Upper lobe of right lung (tissue), 1 donor: ENCODE measurements around the gene SLC25A18. TPM values are rescaled to one million over a fixed set of nuclear protein-coding genes. Genes with fewer than 3 reads are reported as not detected.

ENCODE experiments used
- ATAC-seq: fragments of 200-7000 bp; cut with Tn5 transposase; one replicate; pipeline ENCODE4 v1.9.1; 2020; ENCODE audit warnings: mild to moderate bottlenecking, moderate library complexity
- DNase-seq: peaks from one replicate; pipeline ENCODE4 v3.0.0-alpha.2; 2020
- H3K27ac ChIP-seq: fragments of 200-600 bp; one replicate; pipeline ENCODE4 v1.8.0; 2022
- H3K27me3 ChIP-seq: fragments of 200-600 bp; one replicate; pipeline ENCODE4 v1.8.0; 2022; ENCODE audit warnings: mild to moderate bottlenecking
- H3K36me3 ChIP-seq: fragments of 200-600 bp; one replicate; pipeline ENCODE4 v1.8.0; 2022
- H3K4me1 ChIP-seq: fragments of 200-600 bp; one replicate; pipeline ENCODE4 v1.8.0; 2022
- H3K4me3 ChIP-seq: fragments of 200-600 bp; one replicate; pipeline ENCODE4 v1.8.0; 2022; ENCODE audit warnings: mild to moderate bottlenecking
- H3K9me3 ChIP-seq: fragments of 200-600 bp; one replicate; pipeline ENCODE4 v1.8.0; 2022
- intact Hi-C: fragments of 100-400 bp; cut with DNase I; formaldehyde crosslinking; loops from one replicate; pipeline ENCODE4 v1.11.0; 2022
- total RNA-seq: library from RNA; stranded (reverse); fragmentation: NEBNext Ultra II Directional; extraction: Animal tissue kit (Norgen Biotek cat#: 25700); gene quantifications from one replicate; pipeline ENCODE4 v1.2.1, GENCODE V29; 2021
- TF ChIP-seq, protein P1 (sequence below): fragments of 200-600 bp; IDR thresholded peaks from one replicate; pipeline ENCODE4 v1.8.0; 2022; ENCODE audit warnings: antibody characterized with exemption
- donor health status: DM: no; HTN: yes; CAD: no; lungs with severe emphysema.

Gene SLC25A18
- total RNA-seq, 1 donor from 2014 or later: 1.2 TPM

DNA sequence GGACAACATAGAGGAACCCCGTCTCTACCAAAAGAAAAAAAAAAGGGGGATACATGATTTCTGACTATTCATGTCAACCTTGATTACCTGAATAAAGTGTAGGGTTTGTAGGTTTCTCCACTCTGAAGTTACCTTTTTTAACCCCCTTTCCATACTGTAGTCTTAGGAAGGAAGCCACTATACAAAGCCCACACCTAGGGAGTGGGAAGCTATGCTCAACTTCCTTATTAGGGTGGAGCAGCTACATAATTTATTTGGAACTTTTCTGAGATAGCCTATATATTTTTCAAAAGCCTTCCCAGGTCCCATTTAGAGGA lies 65.8 kb downstream of the SLC25A18 start:
- Histone ChIP-seq H3K4me1 (peaks cover 19% of the 10 kb centered on the region), H3K27ac (peak overlapping the region; percentile 96), H3K9me3 (no peaks in the 10 kb centered on the region), H3K27me3 (no peaks in the 10 kb centered on the region), H3K4me3 (peak overlapping the region; percentile 100), H3K36me3 (peaks cover 7% of the 10 kb centered on the region)
- no peak for DNase-seq
- intact Hi-C loops: no loop called here
- no peak for ATAC-seq
- TF ChIP-seq, protein P1, sequence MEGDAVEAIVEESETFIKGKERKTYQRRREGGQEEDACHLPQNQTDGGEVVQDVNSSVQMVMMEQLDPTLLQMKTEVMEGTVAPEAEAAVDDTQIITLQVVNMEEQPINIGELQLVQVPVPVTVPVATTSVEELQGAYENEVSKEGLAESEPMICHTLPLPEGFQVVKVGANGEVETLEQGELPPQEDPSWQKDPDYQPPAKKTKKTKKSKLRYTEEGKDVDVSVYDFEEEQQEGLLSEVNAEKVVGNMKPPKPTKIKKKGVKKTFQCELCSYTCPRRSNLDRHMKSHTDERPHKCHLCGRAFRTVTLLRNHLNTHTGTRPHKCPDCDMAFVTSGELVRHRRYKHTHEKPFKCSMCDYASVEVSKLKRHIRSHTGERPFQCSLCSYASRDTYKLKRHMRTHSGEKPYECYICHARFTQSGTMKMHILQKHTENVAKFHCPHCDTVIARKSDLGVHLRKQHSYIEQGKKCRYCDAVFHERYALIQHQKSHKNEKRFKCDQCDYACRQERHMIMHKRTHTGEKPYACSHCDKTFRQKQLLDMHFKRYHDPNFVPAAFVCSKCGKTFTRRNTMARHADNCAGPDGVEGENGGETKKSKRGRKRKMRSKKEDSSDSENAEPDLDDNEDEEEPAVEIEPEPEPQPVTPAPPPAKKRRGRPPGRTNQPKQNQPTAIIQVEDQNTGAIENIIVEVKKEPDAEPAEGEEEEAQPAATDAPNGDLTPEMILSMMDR: no peak

DNA sequence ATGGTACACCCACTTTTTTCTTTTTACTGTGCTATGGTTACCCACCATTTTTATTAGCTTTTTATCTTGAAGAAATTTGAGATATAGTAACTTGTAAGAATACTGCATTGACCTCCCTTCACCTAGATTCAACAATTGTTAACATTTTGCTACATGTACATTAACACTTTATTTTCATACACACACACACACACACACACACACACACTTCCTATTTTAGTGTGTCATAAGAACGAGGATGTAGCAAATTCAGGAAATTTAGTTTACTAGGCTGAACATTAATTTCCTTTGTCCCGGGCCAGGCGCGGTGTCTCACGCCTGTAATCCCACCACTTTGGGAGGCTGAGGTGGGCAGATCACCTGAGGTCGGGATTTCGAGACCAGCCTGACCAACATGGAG lies 66.3 kb downstream of the SLC25A18 start:
- TF ChIP-seq, protein P1: no peak
- no peak overlapping the region for H3K4me3 ChIP-seq
- no peak for DNase-seq

DNA sequence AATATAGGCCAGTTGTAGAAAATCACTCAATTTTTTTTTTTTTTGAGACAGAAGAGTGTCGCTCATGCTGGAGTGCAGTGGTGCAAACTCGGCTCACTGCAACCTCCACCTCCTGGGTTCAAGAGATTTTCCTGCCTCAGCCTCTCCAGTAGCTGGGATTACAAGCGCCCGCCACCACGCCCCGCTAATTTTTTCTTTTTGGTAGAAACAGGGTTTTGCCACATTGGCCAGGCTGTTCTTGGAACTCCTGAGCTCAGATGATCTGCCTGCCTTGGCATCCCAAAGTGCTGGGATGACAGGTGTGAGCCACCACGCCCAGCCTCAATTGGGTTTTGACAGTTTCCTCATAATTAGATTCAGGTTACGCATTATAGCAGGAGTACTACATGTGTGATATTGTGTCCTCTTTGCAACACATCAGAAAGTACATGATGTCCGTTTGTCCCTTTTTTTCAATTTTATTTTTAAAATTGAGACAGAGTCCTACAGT lies 67.8 kb downstream of the SLC25A18 start:
- Histone ChIP-seq H3K4me3 (no peak overlapping the region), H3K27ac (no peak overlapping the region), H3K4me1 (peaks cover 19% of the 10 kb centered on the region), H3K9me3 (no peaks in the 10 kb centered on the region), H3K27me3 (no peaks in the 10 kb centered on the region), H3K36me3 (no peaks in the 10 kb centered on the region)
- TF ChIP-seq, protein P1: no peak
- intact Hi-C loops: no loop called here
- ATAC-seq: no peak
- DNase-seq: no peak

More for the DNA sequence above, 66.3 kb downstream of the SLC25A18 start:
- Histone ChIP-seq H3K4me1 (peaks cover 19% of the 10 kb centered on the region), H3K9me3 (no peaks in the 10 kb centered on the region), H3K27ac (peak overlapping the region; percentile 96), H3K36me3 (peaks cover 5% of the 10 kb centered on the region), H3K27me3 (no peaks in the 10 kb centered on the region)
- intact Hi-C loops: no loop called here
- ATAC-seq: no peak

DNA sequence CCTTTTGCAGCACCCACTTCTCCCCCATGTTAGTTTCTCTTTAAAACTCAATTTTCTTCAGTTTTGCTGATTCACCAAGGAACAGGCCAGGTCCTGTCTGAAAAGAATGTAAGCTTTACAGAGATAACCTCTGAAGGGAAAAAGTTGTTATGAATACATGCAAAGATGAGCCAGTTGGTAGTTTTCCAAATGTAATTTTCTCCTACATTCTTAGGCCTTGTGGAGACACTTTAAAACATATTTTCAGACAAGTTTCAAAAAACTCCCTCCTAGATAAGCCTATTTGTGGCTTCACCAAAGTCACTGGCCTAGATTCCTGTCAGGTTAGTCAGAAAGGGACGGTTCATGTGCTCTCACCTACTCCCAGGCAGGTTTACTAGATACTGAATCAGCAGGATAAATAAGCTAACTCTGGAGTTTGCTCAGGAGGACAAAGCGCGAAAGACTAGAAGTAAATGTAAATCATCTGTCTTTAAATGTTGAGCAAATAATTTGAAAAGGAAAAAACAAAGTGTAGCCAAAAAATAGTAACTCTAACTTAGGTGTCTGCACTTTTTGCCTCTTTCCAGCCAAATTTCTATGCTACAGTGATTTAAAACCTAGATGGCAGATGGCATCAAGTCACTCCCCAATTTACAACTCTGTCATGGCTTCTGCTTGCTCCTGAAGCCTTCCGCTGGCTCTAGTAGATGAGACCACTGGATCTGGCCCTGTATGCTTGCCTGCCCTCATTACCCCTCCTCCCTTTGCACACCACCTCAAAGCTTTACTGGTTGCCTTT lies 70.1 kb downstream of the SLC25A18 start:
- no peak overlapping the region for H3K27ac ChIP-seq
- intact Hi-C loops: no loop called here
- TF ChIP-seq, protein P1: no peak
- no peak overlapping the region for H3K4me3 ChIP-seq
- no peaks in the 10 kb centered on the region for H3K36me3 ChIP-seq
- ATAC-seq (no peak), DNase-seq (no peak)
- H3K27me3 ChIP-seq: no peaks in the 10 kb centered on the region
- peaks cover 13% of the 10 kb centered on the region for H3K4me1 ChIP-seq
- H3K9me3 ChIP-seq: no peaks in the 10 kb centered on the region

DNA sequence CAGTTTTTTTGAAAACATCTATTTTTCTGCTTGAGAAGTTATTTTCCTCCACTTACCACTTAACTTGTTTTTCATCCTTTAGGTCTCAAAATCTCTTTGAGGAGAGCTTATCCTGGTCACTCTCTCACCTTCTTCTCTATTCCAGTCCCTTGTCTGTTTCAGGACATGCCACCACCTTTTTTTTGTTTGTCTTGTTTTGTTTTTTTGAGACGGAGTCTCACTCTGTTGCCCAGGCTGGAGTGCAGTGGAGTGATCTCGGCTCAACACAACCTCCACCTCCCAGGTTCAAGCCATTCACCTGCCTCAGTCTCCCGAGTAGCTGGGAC lies 70.7 kb downstream of the SLC25A18 start:
- H3K4me1 ChIP-seq: peaks cover 13% of the 10 kb centered on the region
- H3K4me3 ChIP-seq: no peak overlapping the region
- DNase-seq: no peak
- no peak overlapping the region for H3K27ac ChIP-seq
- no peaks in the 10 kb centered on the region for H3K36me3 ChIP-seq
- H3K9me3 ChIP-seq: no peaks in the 10 kb centered on the region
- TF ChIP-seq, protein P1: no peak
- ATAC-seq: no peak
- intact Hi-C loops: no loop called here
- no peaks in the 10 kb centered on the region for H3K27me3 ChIP-seq
